Spleen (tissue), 11 donors: ENCODE measurements around the gene CABP2. TPM values are rescaled to one million over a fixed set of nuclear protein-coding genes. Genes with fewer than 3 reads are reported as not detected.

Experiments used
- DNase-seq: peaks from one replicate; pipeline ENCODE4 v3.0.0-alpha.2; 2020
- H3K27ac ChIP-seq, 8 donors: fragments of 200-600 bp; sonication (generic) in 7 of 8; 1 replicate in 4 of 8; 2 replicates in 4 of 8; pipeline versions ENCODE4 v1.5.0 to v1.8.0; 2016 to 2021; ENCODE audit warnings: inconsistent platforms in 4 of 8, mild to moderate bottlenecking in 4 of 8, moderate library complexity in 1 of 8
- H3K27me3 ChIP-seq, 7 donors: fragments of 200-600 bp; sonication (generic) in 6 of 7; replicated peaks in 1 of 7; 1 replicate in 4 of 7; 2 replicates in 3 of 7; pipeline versions ENCODE4 v1.5.0 to v1.8.0; 2016 to 2021; ENCODE audit warnings: inconsistent platforms in 3 of 7, mild to moderate bottlenecking in 1 of 7
- H3K36me3 ChIP-seq, 6 donors: fragments of 200-600 bp; sonication (generic) in 5 of 6; 1 replicate in 4 of 6; 2 replicates in 2 of 6; pipeline versions ENCODE4 v1.5.0 to v1.8.0; 2016 to 2021; ENCODE audit warnings: inconsistent platforms in 2 of 6
- H3K4me1 ChIP-seq, 6 donors: fragments of 200-600 bp; sonication (generic) in 5 of 6; 1 replicate in 3 of 6; 2 replicates in 3 of 6; pipeline versions ENCODE4 v1.5.0 to v1.8.0; 2016 to 2021; ENCODE audit warnings: inconsistent platforms in 3 of 6
- H3K4me3 ChIP-seq, 8 donors: fragments of 200-600 bp; sonication (generic) in 7 of 8; 1 replicate in 4 of 8; 2 replicates in 4 of 8; pipeline versions ENCODE4 v1.5.0 to v1.8.0; 2016 to 2021; ENCODE audit warnings: inconsistent platforms in 4 of 8, mild to moderate bottlenecking in 4 of 8, moderate library complexity in 2 of 8
- H3K9me3 ChIP-seq, 8 donors: fragments of 200-600 bp; sonication (generic) in 7 of 8; 1 replicate in 4 of 8; 2 replicates in 4 of 8; pipeline versions ENCODE4 v1.5.0 to v1.8.0; 2016 to 2021; ENCODE audit warnings: inconsistent platforms in 4 of 8
- POLR2A ChIP-seq, 3 donors: fragments of 450-650 bp; IDR thresholded peaks; one replicate each; pipeline ENCODE4 v1.5.1; 2017; ENCODE audit warnings: antibody characterized with exemption in 3 of 3, mild to moderate bottlenecking in 1 of 3
- POLR2AphosphoS5 ChIP-seq, 3 donors: sonication (generic); formaldehyde crosslinking; IDR thresholded peaks; one replicate each; pipeline ENCODE4 v1.5.1; 2017; ENCODE audit warnings: antibody characterized with exemption in 3 of 3
- WGBS, 5 donors: extraction: QIAGEN DNeasy Blood & Tissue Kit in 3 of 5; methylation state at CpG; one replicate each; pipeline versions ENCODE4 v1.1.5 to v1.1.7; 2013 to 2018; 5-methylcytosine and 5-hydroxymethylcytosine counted together
- intact Hi-C: fragments of 100-400 bp; cut with DNase I; formaldehyde crosslinking; loops from one replicate; pipeline ENCODE4 v1.15.0; 2023; ENCODE audit warnings: low total_unique reads
- polyA plus RNA-seq, 3 donors: library from polyadenylated mRNA; stranded (reverse); fragments of 200-250 nt; gene quantifications; one replicate each; pipeline ENCODE4 v1.2.1, GENCODE V29; 2013
- total RNA-seq, 7 donors: library from RNA; depleted of rRNA in 3 of 7; stranded (reverse); fragments of >200 nt in 3 of 7; fragmentation: NEBNext Ultra II Directional in 4 of 7; extraction: Animal tissue kit (Norgen Biotek cat#: 25700) in 4 of 7; gene quantifications; one replicate each; pipeline versions ENCODE4 v1.1.0 to v1.2.1, GENCODE V29; 2016 to 2021
- TF ChIP-seq, protein P1 (sequence below), 11 experiments: fragments of 200-600 bp in 7 of 11; fragments of 450-650 bp in 4 of 11; sonication (generic) in 4 of 11; IDR thresholded peaks in 8 of 11; conservative IDR thresholded peaks in 3 of 11; 1 replicate in 7 of 11; 2 replicates in 4 of 11; pipeline versions ENCODE4 v1.4.0 to v1.8.0; 2016 to 2021; ENCODE audit warnings: antibody characterized with exemption in 11 of 11, inconsistent platforms in 4 of 11, mild to moderate bottlenecking in 1 of 11
- donor health status: healthy with polysubstance abuse.
- donor health status: DM: no; HTN: no; CAD: no; lungs with moderate emphysema.
- donor health status: DM: no; HTN: no; CAD: no.
- donor health status: Bipolar disorder and iron deficiency.
- donor health status: healthy.
- donor health status: DM: no; HTN: no; CAD: no.
- donor health status: DM: yes; HTN: yes; CAD: no.

CABP2 gene
- total and polyA plus RNA-seq, 10 donors, result not detected

GRCh38 chr11:67506426-67507051 is 16.7 kb downstream of the CABP2 start:
- DNase-seq, result no peak
- H3K4me3 ChIP-seq, result peak overlapping the region in 6 of 8 donors; percentile 67 to 97 (median 86)
- peaks cover 32 to 72% (median 57%) of the 10 kb centered on the region in 6 donors for H3K4me1 ChIP-seq
- H3K36me3 ChIP-seq, result peaks cover 0 to 30% (median 12%) of the 10 kb centered on the region in 6 donors
- WGBS, 5 donors, result 68 to 89% (median 84%) methylated on average over 16 of the region's 16 CpGs
- no peaks in the 10 kb centered on the region for H3K9me3 ChIP-seq
- TF ChIP-seq, protein P1, sequence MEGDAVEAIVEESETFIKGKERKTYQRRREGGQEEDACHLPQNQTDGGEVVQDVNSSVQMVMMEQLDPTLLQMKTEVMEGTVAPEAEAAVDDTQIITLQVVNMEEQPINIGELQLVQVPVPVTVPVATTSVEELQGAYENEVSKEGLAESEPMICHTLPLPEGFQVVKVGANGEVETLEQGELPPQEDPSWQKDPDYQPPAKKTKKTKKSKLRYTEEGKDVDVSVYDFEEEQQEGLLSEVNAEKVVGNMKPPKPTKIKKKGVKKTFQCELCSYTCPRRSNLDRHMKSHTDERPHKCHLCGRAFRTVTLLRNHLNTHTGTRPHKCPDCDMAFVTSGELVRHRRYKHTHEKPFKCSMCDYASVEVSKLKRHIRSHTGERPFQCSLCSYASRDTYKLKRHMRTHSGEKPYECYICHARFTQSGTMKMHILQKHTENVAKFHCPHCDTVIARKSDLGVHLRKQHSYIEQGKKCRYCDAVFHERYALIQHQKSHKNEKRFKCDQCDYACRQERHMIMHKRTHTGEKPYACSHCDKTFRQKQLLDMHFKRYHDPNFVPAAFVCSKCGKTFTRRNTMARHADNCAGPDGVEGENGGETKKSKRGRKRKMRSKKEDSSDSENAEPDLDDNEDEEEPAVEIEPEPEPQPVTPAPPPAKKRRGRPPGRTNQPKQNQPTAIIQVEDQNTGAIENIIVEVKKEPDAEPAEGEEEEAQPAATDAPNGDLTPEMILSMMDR (IDR thresholded peaks at IDR 0.05 in 8 of 11, conservative IDR thresholded peaks at IDR 0.05 in 3 of 11), result peak in 6 of 11 experiments; percentile 8 to 71 (median 47)
- TF ChIP-seq POLR2AphosphoS5 (IDR thresholded peaks at IDR 0.05) (no peak), POLR2A (IDR thresholded peaks at IDR 0.05) (no peak)
- peak overlapping the region; percentile 75 to 99 (median 98) for H3K27ac ChIP-seq
- intact Hi-C loops, result loop anchor here (5.0 kb wide), 1 partner anchor 109 kb away; no protein-coding TSS in a partner anchor
- H3K27me3 ChIP-seq, result peaks cover 0 to 23% (median 0%) of the 10 kb centered on the region in 7 donors

DNA sequence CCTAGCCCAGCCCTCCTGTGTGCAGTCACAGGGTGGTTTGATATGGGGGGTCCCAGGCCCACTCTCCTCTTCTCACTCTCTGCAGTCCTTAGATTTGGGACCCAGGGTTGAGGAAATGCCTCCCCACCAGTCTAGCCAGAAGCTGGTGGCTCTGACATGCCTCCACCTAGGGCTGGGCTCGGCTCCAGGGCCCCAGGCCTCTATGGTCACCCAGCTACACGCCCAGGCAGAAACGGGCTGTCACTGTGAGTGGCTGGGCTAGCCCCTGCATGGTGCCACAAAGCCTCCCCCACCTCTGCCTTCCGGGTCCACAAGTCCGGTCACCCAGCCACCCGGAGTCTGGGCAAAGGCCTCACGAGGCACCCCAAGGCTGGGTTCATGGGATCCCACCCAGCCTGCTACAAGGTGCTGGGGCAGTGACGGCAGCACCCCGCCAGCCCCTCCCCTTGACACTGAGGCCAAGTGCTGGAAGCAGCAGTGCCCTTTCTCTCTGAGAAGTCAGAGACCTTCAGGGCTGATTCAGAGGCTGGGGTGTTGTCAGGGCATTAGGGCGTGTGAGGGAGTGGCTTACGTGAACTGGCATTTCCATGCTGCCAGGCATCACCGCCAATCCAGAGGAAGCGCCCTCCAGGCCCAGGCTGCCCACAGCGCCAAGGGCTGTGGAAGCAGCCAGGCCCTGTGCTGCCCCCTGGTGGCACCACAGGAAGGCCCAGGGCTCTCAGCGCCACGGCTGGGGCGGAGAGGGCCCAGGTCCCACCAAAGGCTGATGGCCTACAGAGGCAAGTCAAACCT is 17.4 kb downstream of the CABP2 start:
- TF ChIP-seq POLR2A (IDR thresholded peaks at IDR 0.05) (no peak), POLR2AphosphoS5 (IDR thresholded peaks at IDR 0.05) (peak; percentile 84 to 92 (median 85))
- TF ChIP-seq, protein P1 (IDR thresholded peaks at IDR 0.05 in 8 of 11, conservative IDR thresholded peaks at IDR 0.05 in 3 of 11), result peak; percentile 96 to 99 (median 97)
- peaks cover 0 to 38% (median 16%) of the 10 kb centered on the region in 6 donors for H3K36me3 ChIP-seq
- peak overlapping the region; percentile 75 to 99 (median 98) for H3K27ac ChIP-seq
- peak; percentile 97 for DNase-seq
- intact Hi-C loops, result loop anchor here (5.0 kb wide), 1 partner anchor 108 kb away; no protein-coding TSS in a partner anchor
- WGBS, 5 donors, result 0 to 14% (median 9%) methylated on average over 7 to 17 of the region's 17 CpGs
- peak overlapping the region; percentile 67 to 97 (median 87) for H3K4me3 ChIP-seq
- H3K9me3 ChIP-seq, result no peaks in the 10 kb centered on the region
- peaks cover 0 to 23% (median 0%) of the 10 kb centered on the region in 7 donors for H3K27me3 ChIP-seq
- H3K4me1 ChIP-seq, result peaks cover 32 to 80% (median 60%) of the 10 kb centered on the region in 6 donors

GRCh38 chr11:67504950-67505581 is 18.2 kb downstream of the CABP2 start, which contains the start of gene PITPNM1:
TSS of gene PITPNM1 (minus strand) at chr11:67505363. CDS start at chr11:67504180, 1,183 bp downstream.
- Histone ChIP-seq H3K36me3 (peaks cover 0 to 45% (median 20%) of the 10 kb centered on the region in 6 donors), H3K27me3 (peaks cover 0 to 23% (median 0%) of the 10 kb centered on the region in 7 donors), H3K9me3 (no peaks in the 10 kb centered on the region), H3K4me3 (peak within 1 kb of the TSS; percentile 67 to 97 (median 87)), H3K4me1 (peaks cover 32 to 85% (median 61%) of the 10 kb centered on the region in 6 donors), H3K27ac (peak within 1 kb of the TSS; percentile 75 to 99 (median 98))
- WGBS, 5 donors, result 1 to 3% (median 2%) methylated on average over 31 to 58 of the region's 58 CpGs
- no peak for TF ChIP-seq POLR2A (IDR thresholded peaks at IDR 0.05)
- peak; percentile 75 to 81 (median 75) for TF ChIP-seq POLR2AphosphoS5 (IDR thresholded peaks at IDR 0.05)
- peak; percentile 97 for DNase-seq
- intact Hi-C loops, result loop anchor here (5.0 kb wide), 1 partner anchor 108 kb away; no protein-coding TSS in a partner anchor
